Mesodermal cell (in vitro differentiated cells): ENCODE results near the gene BEND3.

Source experiments
- H3K27ac ChIP-seq: 2 replicates; pipeline ENCODE4 v1.7.0; 2013; ENCODE audit warnings: mild to moderate bottlenecking, low read depth, low read length, moderate library complexity; ENCODE audit not compliant: severe bottlenecking
- H3K36me3 ChIP-seq: 2 replicates; pipeline ENCODE4 v1.7.1; 2013; ENCODE audit warnings: mild to moderate bottlenecking, low read length, moderate library complexity; ENCODE audit not compliant: control insufficient read depth, insufficient read depth
- H3K4me1 ChIP-seq: one replicate; pipeline ENCODE4 v1.7.1; 2013; ENCODE audit warnings: mild to moderate bottlenecking, low read length; ENCODE audit not compliant: insufficient read depth, control insufficient read depth, poor library complexity, severe bottlenecking
- H3K4me3 ChIP-seq: 2 replicates; pipeline ENCODE4 v1.7.0; 2013; ENCODE audit warnings: low read length, control low read depth, mild to moderate bottlenecking; ENCODE audit not compliant: insufficient read depth, poor library complexity, severe bottlenecking; ENCODE audit errors: extremely low read depth
- H3K9me3 ChIP-seq: 2 replicates; pipeline ENCODE4 v1.7.1; 2013; ENCODE audit warnings: mild to moderate bottlenecking, low read length, moderate library complexity; ENCODE audit not compliant: control insufficient read depth
- WGBS, 2 experiments: methylation state at CpG; one replicate each; pipeline ENCODE4 v1.1.5; 2013; ENCODE audit warnings: missing lambda C conversion rate in 2 of 2; ENCODE audit not compliant: insufficient coverage in 2 of 2; 5-methylcytosine and 5-hydroxymethylcytosine counted together

Gene BEND3

GRCh38 chr6:107083047-107083768 lies 32.1 kb downstream of the BEND3 start:
- Histone ChIP-seq H3K4me3 (no peak overlapping the region), H3K9me3 (no peaks in the 10 kb centered on the region), H3K36me3 (peaks cover 9% of the 10 kb centered on the region), H3K4me1 (no peaks in the 10 kb centered on the region), H3K27ac (no peak overlapping the region)
- WGBS, 2 experiments = 97 to 100% methylated on average over 6 to 7 of the region's 10 CpGs

DNA sequence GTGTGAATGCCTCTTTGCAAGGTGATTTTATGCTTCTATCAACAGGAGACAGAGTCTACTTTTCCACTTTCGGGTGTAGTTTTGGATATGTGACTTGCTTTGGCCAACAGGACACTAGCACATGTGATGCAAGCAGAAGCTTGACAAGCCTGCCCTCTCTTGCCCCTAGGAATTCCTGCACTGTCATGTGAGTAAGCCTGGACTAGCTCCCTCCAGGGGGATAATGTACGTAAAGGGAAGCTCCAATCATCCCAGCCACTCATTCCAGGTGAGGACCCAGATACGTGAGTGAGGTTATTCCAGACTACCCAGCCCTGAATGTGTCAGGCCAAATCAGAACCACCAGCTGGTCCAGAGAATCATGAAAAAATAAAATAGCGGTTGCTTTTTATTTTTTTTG lies 33.3 kb downstream of the BEND3 start:
- no peak overlapping the region for H3K4me3 ChIP-seq
- H3K4me1 ChIP-seq = no peaks in the 10 kb centered on the region
- H3K9me3 ChIP-seq = no peaks in the 10 kb centered on the region
- peaks cover 13% of the 10 kb centered on the region for H3K36me3 ChIP-seq
- no peak overlapping the region for H3K27ac ChIP-seq
- WGBS, 2 experiments = 68 to 78% methylated on average over 2 to 3 of the region's 4 CpGs

DNA sequence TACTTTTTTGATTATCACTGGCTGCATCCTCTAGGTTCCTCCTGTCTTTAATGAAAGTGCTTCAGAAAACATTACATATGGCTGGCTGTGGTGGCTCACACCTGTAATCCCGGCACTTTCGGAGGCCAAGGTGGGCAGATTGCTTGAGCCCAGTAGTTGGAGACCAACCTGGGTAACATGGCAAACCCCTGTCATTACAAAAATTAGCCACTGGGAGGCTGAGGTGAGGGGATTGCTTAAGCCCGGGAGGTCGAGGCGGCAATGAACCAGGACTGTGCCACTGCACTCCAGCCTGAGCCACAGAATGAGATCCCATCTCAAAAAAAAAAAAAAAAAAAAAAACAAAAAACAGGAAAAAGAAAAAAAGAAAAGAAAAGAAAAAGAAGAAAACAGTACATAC lies 35.3 kb downstream of the BEND3 start:
- peaks cover 7% of the 10 kb centered on the region for H3K36me3 ChIP-seq
- no peaks in the 10 kb centered on the region for H3K9me3 ChIP-seq
- no peak overlapping the region for H3K4me3 ChIP-seq
- no peaks in the 10 kb centered on the region for H3K4me1 ChIP-seq
- H3K27ac ChIP-seq = no peak overlapping the region
- 92 to 100% methylated on average over 2 of the region's 5 CpGs for WGBS, 2 experiments

DNA sequence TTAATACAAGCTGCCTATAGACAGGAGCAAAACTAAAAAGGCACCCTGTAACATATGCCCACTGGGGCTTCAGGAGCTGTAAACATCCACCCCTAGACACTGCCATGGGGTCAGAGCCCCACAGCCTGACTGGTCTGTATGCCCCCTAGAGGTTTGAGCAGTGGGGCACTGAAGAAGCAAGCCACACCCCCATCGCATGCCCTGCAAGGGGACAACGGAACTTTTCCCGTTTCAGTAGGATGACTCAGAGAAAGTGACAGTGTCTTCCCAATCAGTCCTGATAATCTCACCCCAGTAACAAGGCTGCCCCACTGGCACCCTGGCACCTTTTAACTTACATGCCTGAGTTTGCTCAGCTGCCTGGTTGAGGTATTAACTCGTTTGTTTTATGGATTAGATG lies 35.9 kb downstream of the BEND3 start:
- WGBS, 2 experiments = 76 to 83% methylated on average over 3 of the region's 4 CpGs
- peaks cover 7% of the 10 kb centered on the region for H3K36me3 ChIP-seq
- no peaks in the 10 kb centered on the region for H3K9me3 ChIP-seq

DNA sequence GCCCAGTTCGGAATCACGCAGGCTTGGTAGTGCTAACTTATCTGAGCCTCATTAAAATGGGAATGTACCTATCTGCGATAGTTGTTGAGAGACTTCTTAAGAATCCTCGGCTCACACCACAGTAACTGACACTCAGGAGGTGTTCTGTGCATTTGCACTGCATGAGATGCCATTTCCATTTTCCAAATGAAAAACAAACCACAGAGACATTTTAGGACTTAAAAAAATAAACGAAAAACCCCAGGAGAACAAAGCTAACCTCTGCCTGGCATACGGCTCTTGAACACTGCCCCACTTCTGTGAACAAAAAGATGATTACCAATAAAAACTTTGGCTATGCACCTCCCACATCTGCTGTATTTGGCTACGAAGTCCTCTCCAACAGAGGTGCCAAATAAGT lies 37.6 kb downstream of the BEND3 start:
- Histone ChIP-seq H3K27ac (no peak overlapping the region), H3K9me3 (no peaks in the 10 kb centered on the region), H3K36me3 (peaks cover 7% of the 10 kb centered on the region), H3K4me3 (no peak overlapping the region), H3K4me1 (no peaks in the 10 kb centered on the region)
- 90 to 96% methylated on average over 6 of the region's 7 CpGs for WGBS, 2 experiments

More for the DNA sequence above, 35.9 kb downstream of the BEND3 start:
- Histone ChIP-seq H3K4me1 (no peaks in the 10 kb centered on the region), H3K4me3 (no peak overlapping the region), H3K27ac (no peak overlapping the region)

- Histone ChIP-seq H3K4me1 (no peaks in the 10 kb centered on the region), H3K36me3 (peaks cover 7% of the 10 kb centered on the region), H3K4me3 (no peak overlapping the region), H3K9me3 (no peaks in the 10 kb centered on the region), H3K27ac (no peak overlapping the region)
- 90 to 93% methylated on average over 5 of the region's 6 CpGs for WGBS, 2 experiments
Observed at GRCh38 chr6:107075951-107076381, 39.3 kb downstream of the BEND3 start.

DNA sequence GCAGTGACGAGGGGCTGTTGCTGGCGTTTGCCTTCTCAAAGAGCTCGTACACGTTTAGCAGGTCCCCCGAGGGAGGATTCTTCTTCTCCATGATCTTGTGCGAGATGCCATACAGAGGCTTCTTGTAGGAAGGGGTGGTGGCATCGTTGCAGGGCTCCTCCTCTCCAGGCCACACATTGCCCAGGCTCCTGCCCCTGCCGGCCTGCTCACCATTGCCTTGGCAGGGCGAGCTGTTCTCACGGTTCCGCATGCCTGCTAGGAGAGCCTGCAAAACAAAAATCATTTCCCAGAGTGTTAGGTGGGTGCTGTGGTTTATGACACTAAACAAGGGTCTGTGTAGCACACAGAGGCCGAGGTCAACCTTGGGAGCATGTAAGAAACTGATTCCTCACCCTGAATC lies 44.6 kb downstream of the BEND3 start:
- Histone ChIP-seq H3K4me3 (no peak overlapping the region), H3K4me1 (no peaks in the 10 kb centered on the region), H3K36me3 (peaks cover 13% of the 10 kb centered on the region), H3K27ac (no peak overlapping the region), H3K9me3 (no peaks in the 10 kb centered on the region)
- WGBS, 2 experiments = 93 to 96% methylated on average over 10 to 12 of the region's 12 CpGs

- no peaks in the 10 kb centered on the region for H3K9me3 ChIP-seq
- no peaks in the 10 kb centered on the region for H3K4me1 ChIP-seq
- WGBS, 2 experiments = 93 to 94% methylated on average over 52 to 53 of the region's 53 CpGs
- H3K27ac ChIP-seq = no peak overlapping the region
- H3K36me3 ChIP-seq = peaks cover 13% of the 10 kb centered on the region
- no peak overlapping the region for H3K4me3 ChIP-seq
Observed at GRCh38 chr6:107069631-107070548, 45.4 kb downstream of the BEND3 start.

DNA sequence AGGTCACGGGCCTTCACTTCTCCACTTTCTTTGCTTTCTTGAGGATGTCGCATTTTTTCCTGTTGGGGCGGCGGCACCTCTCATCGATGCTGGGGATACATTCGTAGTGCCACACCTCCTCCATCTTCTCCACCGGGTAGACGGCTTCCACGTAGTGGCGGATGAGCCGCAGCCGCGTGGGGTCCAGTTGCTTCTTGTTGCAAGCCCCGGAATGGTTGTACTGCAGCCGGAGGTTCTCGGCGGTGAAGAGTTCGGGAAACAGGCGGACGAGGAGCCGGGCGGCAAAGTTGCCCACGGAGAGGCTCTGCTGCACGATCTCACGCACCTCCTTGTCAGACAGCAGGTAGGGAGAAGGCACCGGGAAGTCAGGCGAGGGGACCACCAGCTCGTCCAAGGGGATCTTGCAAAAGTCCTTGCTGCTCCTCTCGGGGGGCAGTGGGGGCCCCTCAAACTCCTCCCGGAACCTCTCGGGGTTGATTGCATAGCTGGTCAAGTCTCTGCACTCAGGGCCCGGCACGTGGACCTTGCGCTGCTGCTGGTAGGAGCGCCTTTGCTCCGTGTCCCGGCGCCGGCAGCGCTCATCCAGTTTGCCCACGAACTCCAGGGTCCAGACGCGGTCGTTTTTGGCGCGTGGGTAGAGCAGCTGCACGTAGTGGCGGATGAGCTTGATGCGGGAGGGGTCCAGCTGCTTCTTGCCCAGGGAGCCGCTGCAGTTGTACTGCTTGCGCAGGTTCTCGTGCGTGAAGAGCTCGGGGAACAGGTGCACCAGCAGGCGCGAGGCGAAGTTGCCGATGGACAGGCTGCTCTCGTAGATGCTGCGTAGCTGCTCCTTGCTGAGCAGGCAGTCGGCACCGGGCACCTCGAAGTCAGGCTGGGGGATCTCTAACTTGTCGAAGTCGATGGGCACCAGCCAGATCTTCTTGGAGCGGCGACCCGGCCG lies 46.4 kb downstream of the BEND3 start:
- WGBS, 2 experiments = 96 to 97% methylated on average over 69 of the region's 69 CpGs
- H3K9me3 ChIP-seq = no peaks in the 10 kb centered on the region
- no peak overlapping the region for H3K4me3 ChIP-seq
- H3K36me3 ChIP-seq = peaks cover 13% of the 10 kb centered on the region
- H3K27ac ChIP-seq = no peak overlapping the region
- H3K4me1 ChIP-seq = no peaks in the 10 kb centered on the region
